Activated CD8-positive, alpha-beta memory T cell treated with anti-CD3 and anti-CD28 coated beads, Interleukin-2, amount 50 U/mL, for 24 hours (primary cell): Measurements from ENCODE around the gene CCR5AS.
"Not testable (repeated sequence)": the region's sequence is repeated elsewhere in the genome, so short reads cannot be mapped to it uniquely, and the experiment has no call there.

Experiments
- DNase-seq: peaks from one replicate; pipeline ENCODE4 v3.0.0-alpha.2; 2020; ENCODE audit errors: extremely low read depth

Gene CCR5AS

DNA sequence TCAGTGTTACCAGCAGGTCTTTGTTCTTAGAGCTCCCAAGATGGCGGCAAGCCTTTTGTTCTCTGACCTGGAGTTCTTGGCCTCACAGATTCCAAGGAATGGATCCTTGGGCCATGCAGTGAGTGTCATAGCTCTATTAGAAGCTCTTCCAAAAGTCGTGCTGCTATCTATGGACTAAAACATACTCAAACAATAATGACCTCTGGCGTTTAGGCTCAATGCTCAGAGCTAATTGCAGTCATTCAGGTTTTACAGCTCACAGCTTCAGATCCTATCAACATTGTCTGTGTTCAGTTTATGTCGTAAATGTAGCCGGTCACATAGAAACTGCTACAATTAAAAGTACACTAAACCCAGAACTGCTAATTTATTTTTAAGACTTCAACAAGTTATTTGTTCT lies 22.4 kb upstream of the CCR5AS start:
- no peak for DNase-seq

DNA sequence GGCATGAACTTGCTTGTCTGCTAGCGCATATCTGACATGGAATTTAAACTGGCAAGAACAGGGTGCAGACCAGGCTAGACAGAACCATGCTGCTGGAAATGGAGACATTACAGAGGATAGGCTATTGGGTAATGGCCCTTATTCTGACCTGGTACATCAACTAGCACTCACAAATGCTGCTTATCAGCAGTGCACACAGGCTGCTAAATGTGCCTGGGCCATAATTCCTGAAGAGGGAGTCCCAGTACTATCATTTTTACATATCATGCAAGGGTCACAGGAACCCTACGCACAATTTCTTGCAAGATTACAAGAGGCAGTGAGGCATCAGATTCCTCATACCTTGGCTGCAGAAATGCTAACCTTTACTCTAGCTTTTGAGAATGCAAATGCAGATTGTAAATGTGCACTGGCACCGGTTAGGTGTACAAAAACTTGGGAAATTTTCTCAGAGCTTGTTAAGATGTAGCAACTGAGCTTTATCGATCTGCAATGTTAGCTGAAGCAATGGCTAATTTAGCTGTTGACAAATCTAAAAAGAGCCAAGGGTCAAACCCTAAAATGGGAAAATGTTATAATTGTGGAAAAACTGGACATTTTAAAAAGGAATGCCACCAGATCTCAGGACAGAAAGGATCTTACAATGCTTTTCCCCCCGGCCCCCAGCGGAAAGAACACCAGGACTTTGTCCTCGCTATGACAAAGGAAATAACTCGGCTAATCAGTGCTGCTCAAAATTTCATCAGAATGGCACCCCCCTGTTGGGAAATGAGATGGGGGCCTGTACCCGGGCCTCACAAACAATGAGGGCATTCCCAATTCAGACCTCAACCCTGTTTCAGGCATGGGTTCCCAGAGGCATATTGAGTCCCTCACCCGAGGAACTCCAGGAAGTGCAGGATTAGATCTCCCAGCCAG lies 21.3 kb upstream of the CCR5AS start:
- DNase-seq: no peak

DNA sequence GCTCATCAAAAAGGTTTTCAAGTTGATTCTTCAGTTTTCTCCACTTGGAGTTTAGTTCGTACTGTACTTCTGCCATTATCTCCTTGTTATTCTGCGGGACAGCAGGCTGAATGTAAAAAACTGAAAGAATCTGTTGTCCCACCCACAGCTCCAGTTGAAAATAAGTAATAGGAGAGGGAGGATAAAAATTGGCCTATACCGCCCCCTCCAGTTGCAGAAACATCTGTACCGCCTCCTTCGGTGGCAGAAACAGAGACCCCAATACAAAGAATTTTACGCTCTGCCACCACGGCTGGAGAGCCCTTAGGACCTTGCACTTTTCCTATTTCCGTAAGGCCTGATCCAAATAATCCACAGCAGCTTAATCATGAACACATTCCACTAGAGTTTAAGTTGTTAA lies 20.5 kb upstream of the CCR5AS start:
- DNase-seq: not testable (repeated sequence)

DNA sequence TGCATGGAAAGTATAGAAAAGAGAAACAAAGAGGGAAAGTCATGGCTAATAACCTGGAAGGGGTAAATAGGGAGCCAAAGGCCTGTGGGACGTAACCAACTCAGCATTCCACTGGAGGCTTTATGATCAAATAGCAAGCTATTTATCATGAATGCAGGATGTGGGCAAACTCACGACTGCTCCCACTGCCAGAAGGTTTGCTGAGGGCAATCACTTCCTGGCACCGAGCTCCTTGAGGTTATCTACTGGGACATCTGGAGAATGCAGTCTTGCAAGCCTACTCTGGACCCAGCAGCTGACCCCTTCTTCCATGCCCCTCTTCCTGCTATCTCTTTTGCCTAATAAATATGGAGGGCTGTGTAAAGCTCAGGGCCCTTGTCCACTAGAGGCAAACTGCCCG lies 19.6 kb upstream of the CCR5AS start:
- not testable (repeated sequence) for DNase-seq

DNA sequence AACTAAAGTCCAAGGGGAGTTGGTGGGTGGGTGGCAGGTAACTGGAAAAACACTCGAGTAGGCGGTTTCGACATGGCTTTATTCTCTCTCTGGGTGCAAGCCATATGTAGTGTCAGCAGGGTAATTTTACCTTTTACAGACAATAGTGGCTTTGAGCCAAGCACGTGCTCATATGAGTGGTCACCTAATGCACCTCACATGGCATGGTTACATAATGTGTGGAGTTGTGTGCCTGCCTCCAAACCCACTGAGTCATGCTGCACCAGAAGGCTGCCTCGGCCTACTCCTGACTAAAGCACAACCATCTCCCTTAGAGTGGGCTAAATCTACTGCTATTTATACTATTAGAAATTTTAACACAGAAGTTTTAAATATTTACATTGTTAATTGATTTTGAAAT lies 16.7 kb upstream of the CCR5AS start:
- no peak for DNase-seq

DNA sequence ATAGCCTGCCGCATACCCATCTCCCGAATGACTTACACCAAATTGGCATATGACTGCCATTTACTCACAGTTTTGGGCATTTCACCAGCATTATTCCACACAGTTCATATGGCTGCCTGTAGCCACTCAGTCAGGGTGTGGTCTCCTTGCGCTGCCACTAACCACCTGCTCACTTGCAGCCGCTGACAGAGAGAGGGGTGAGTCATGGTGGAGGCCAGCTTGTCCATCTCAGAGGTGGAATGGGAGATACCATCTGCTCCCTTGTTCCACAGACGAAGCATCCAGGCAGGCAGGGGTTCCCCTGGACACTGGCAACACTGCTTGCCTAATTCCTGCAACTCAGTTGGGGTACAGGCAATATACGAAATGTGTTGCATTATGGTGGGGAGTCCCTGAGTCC lies 15.8 kb upstream of the CCR5AS start:
- DNase-seq: no peak

DNA sequence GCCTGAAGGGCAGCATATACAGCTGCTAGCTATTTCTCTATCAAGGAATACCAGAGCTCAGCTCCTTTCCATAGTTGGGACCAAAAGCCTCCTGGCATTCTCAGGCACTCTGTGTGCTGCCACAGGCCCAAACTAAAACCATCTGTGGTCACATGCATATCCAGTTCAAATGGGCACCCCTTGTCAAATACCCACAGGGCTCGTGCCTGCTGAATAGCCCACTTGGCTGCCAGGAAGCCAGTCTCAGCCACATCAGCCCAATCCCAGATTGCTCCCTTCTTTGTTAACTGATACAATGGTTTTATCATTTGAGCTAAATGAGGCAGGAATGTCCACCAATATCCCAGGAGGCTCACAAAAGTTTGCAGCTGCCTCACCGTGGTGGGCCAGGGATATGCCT lies 14.1 kb upstream of the CCR5AS start:
- no peak for DNase-seq

DNA sequence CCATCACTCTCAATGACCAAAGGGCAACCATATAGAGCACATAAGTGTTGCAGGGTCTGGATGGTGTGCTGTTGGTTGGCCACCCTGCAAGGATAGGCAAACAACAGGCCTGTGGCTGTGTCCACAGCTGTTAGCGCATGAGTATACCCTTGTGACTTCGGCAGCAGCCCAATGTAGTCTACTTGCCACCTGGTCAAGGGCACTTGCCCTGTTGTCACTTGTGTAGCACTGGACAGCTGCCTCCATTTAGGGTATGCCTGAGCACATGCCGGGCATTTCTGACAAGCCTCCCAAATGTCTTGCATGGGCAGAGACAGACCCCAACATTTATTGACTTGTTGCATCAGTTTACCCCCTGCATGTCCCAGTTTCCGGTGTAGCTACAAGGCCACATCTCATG lies 12.9 kb upstream of the CCR5AS start:
- DNase-seq: no peak

DNA sequence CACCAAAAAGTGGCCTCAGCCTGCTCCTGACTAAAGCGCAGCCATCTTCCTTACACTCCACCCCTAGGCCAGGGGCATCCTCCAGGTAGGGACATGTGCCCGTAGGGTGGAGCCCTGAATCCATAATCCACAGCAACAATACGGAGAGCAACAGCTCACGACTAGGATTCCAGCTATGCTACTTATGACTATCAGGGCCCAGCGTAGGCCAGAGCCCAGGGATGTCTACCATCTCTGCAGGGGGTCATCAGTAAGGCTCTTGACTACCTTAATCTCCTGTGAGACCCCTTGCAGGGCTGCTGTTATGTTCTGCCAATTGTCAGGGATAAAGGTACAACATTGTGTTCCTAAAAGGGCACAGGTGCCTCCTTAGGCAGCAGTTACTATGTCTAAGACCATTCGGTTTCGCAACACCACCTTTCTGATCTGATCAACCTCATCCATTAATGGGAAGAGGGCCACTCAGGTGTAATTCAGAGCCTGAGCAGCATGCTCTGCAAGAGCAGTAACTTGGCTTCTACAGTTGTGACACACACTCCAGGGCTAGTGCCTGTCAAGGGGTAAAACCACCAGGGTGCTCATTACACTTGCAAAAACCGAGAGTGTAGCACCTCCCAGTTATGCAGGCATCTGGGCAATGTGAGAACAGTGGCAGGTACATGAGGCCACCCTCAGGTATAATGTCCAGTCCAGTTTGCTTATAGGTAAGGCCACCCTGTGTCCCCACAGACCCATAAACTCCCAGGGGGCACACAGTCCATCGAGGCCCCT lies 11.2 kb upstream of the CCR5AS start:
- DNase-seq: no peak

DNA sequence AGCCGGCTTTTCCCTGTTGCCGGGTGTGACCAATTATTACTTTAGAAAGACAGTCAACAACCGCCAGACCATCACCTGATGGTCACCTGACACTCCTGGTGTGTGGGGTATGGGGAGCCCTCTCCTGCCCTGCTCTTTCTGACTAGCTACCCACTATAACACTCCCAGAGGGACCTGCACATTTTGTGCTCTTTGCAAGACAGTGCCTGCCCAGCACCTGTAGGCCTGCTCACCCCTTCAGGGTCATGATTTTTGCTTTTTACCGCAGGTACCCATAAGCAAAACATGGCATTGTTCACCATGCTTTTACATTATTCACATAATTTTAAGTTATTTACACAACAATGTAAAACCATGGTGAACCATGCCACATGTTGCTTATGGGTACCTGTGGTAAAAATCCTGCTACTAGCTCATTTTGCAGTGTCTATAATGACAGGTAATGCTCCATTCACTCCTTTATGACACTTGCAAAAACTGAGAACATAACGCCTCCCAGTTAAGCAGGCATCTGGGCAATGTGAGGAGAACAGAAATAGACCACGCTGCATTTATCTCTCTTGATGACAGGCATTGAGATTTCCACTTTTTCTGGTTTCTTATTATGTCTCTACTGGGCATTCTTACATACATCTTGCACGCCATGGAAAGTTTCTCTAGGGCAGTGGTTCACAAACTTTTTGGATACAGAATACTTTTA lies 10.1 kb upstream of the CCR5AS start:
- DNase-seq: no peak

DNA sequence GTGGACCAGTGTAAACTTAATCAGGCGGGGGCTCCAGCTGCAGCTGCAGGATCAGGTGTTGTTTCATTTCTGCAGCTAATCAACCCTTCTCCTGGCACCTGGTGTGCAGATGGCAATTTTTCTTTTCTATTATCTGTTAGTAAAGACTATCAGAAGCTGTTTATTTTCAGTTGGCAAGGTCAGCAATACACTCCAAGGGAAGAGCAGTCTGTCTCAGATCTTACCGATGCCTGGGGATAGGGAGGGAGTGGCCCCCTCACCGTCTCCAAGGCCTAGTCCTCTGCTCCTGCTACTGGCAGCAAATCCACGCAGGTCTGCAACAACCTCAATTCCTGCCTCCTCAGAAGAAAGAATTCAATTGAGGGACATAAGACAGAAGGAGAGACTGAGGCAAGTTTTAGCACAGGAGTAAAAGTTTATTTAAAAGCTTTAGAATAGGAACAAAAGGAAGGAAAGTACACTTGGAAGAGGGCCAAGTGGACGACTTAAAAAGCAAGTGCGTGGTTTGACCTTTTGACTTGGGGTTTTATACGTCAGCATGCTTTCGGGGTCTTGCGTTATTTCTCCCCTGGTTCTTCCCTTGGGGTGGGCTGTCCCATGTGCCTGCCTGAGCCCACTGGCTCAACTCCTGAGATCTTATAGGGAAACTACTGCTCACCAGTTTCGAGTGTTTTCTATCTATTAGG lies 9.4 kb upstream of the CCR5AS start:
- no peak for DNase-seq

DNA sequence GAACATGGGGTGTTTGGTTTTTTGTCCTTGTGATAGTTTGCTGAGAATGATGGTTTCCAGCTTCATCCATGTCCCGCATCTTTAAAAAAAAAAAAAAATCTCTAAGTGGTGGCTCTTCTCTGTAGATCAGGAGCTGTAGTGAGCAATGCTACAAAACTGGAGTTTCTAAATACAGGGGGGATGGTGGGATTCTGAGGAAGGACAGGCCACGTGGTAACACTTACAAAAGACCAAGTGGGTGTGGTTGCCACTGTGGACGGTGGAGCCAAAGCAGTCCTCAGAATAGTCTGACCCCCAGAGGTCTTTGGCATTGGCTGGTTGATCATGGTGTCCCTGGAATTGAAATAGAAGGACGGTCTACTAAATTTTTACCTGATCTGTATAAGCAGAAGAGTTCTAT lies 7.9 kb upstream of the CCR5AS start:
- DNase-seq: no peak

DNA sequence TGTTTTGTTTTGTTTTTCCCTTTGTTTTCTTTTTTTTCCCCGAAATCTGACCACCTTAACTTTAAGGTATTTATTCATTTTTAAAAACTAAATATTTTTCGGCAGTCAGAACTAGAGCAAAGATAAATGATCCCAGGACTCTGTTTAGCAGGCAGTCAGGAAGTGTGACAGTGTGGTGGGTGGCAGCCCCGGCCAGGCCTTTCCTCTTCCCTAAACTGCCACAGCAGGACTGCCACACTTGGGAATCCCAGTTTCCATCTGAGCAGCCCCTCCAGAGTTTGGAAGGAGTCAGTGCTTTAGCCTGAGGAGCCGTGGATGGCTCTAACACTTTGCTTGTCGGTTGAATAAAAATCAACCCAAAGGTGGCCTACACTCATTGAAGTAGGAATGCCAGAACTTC lies 7.1 kb upstream of the CCR5AS start:
- no peak for DNase-seq

DNA sequence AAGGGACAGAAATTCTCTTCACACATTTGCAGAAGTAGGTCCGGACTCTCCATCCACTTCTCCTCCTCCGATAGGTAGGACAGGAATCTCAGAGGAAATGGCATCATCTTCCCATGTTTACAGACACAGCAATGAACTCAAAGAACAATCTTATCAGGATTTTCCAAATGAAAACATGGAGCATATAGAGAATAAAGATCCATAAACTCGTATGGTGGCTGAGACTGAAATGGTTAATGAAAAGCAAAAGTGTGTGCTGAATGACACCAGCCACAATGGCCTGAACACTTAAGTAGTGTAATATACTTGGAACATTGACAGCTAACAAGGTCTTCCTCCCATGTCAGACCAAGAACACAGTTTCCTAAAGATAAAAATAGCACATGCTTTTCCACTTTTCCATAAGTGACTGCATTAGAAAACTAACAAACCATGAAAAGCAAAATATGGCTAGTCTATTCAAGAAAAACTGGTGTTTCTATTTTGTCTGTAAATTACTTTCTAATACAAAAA lies 6.0 kb upstream of the CCR5AS start:
- DNase-seq: no peak

DNA sequence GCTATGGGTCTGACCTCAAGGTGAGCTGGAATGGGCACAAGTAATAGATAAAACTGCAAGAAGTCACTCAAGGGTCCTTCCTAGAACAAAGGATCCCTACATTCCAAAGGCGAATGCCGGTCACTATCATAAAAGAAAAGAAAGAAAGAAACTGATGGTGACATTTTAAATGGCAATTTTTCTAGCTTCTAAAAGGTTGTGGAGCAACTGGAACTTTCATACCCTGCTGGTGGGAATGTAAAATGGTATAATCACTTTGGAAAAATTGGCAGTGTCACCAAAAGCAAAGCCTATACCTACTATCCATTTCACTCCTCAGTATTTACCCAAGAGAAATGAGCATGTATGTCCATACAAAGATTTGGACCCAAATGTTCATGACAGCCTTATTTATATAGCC lies 4.4 kb upstream of the CCR5AS start:
- no peak for DNase-seq

DNA sequence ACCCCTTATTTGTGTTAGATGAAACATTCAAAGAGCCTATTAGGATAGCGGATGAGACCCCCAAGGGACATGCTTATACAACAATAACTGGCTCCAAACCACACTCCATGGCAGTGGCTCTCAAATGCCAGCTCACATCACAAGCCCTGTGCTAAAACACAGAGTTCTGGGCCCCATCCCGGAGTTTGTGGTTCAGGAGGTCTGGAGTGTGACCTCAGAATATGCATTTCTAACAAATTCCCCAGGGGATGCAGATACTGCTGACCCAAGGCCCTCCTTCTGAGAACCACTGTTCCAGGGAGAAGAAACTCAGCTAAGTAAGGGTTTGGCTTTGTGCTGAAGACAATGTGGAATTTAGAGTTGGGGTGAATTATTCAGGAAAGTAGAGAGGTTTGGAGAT lies 3.8 kb upstream of the CCR5AS start:
- no peak for DNase-seq

DNA sequence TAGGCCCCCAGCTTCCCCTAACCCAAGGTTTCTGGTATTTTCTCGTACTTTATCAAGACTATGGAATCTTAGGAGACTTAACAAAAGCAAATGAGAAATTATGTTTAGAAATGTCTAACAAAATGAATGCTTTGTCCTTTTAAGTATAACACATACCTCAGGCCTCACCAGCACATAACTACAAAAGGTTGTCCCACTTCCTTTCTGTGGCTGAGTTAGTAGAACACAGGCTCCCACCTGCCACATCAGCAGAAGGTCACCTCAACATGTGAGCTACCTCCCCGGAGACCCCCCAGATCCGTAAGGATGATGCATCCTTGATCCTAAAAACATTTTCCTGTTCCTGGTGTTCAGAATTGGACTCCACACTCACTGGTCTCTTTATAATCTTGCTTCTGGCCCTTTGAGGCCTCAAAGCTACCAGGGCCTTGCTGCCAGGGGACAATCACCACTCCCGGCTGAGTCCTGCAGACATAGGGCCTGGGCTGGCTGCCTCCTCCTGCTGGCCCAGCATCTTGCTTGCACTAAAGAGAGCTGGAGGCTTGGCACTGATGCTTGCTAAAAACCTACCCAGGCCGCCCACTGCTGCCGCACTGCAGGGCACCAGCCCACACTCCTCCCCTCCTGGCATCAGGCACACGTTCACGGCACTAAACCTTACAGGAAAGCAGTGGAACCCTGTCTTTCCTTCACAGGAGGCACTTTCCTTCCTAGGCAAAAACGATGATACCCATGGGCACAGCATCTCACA lies 3.0 kb upstream of the CCR5AS start:
- no peak for DNase-seq

DNA sequence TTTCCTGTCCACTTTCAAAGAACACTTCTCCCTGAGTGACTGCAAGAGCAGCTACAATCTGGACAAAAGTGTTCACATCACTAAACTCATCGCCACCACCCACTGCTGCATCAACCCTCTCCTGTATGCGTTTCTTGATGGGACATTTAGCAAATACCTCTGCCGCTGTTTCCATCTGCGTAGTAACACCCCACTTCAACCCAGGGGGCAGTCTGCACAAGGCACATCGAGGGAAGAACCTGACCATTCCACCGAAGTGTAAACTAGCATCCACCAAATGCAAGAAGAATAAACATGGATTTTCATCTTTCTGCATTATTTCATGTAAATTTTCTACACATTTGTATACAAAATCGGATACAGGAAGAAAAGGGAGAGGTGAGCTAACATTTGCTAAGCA lies 2.0 kb upstream of the CCR5AS start:
- DNase-seq: no peak

DNA sequence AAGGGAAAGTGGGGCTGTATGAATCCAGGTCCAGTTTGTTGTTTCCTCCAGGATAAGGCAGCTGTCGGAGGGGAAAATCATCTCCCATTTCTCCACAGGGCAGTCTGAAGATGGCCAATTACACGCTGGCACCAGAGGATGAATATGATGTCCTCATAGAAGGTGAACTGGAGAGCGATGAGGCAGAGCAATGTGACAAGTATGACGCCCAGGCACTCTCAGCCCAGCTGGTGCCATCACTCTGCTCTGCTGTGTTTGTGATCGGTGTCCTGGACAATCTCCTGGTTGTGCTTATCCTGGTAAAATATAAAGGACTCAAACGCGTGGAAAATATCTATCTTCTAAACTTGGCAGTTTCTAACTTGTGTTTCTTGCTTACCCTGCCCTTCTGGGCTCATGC lies 1.1 kb upstream of the CCR5AS start:
- no peak for DNase-seq

DNA sequence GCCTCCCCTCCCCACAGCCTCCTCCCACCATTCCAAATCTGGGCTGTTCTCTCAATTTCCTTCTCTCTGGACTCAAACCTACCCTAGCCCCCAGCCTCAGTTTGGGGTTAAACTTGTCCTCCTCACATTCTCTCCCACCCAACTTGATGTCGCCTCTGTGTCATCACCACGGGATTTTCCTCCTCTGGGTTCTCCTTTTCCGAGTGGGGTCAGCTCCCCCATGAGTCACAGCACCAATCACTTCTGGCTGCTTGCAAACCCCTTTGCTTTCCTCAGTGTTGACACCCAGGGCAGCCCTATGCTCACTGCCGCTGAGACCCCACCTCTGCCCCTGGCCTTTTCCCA lies 451 bp downstream of the CCR5AS start:
- DNase-seq: no peak
